GM23248 (cell line): ENCODE data around the gene SMTN. TPM values are rescaled to one million over a fixed set of nuclear protein-coding genes. Genes with fewer than 3 reads are reported as not detected.
A peak's percentile ranks its signal among the peaks of the same experiment; 100 is the strongest.

Source experiments
- DNase-seq: peaks from one replicate; pipeline ENCODE4 v3.0.0-alpha.2; 2015
- H2AFZ ChIP-seq: fragments of 200-600 bp; sonication (generic); 2 replicates; pipeline ENCODE4 v1.6.1; 2016; ENCODE audit warnings: antibody characterized with exemption
- H3F3A ChIP-seq: fragments of 200-600 bp; sonication (generic); 2 replicates; pipeline ENCODE4 v1.6.1; 2016; ENCODE audit warnings: mild to moderate bottlenecking, antibody characterized with exemption, mixed run types; ENCODE audit not compliant: insufficient read depth
- H3K27ac ChIP-seq: fragments of 200-600 bp; sonication (generic); 2 replicates; pipeline ENCODE4 v1.5.1; 2016; ENCODE audit warnings: mild to moderate bottlenecking
- H3K27me3 ChIP-seq: fragments of 200-600 bp; sonication (generic); replicated peaks from 2 replicates; pipeline ENCODE4 v1.6.1; 2016; ENCODE audit warnings: mild to moderate bottlenecking; ENCODE audit not compliant: insufficient read depth
- H3K36me3 ChIP-seq: fragments of 200-600 bp; sonication (generic); 2 replicates; pipeline ENCODE4 v1.6.1; 2016; ENCODE audit warnings: low read depth, mild to moderate bottlenecking
- H3K4me1 ChIP-seq: fragments of 200-600 bp; sonication (generic); 2 replicates; pipeline ENCODE4 v1.6.1; 2016; ENCODE audit warnings: mild to moderate bottlenecking; ENCODE audit not compliant: insufficient read depth
- H3K4me2 ChIP-seq: fragments of 200-600 bp; sonication (generic); one replicate; pipeline ENCODE4 v1.6.1; 2016; ENCODE audit warnings: mild to moderate bottlenecking; ENCODE audit not compliant: unreplicated experiment
- H3K4me3 ChIP-seq: fragments of 200-600 bp; sonication (generic); 2 replicates; pipeline ENCODE4 v1.5.1; 2016; ENCODE audit warnings: mild to moderate bottlenecking
- H3K79me2 ChIP-seq: fragments of 200-600 bp; sonication (generic); 2 replicates; pipeline ENCODE4 v1.6.1; 2016; ENCODE audit warnings: mild to moderate bottlenecking; ENCODE audit not compliant: insufficient read depth
- H3K9ac ChIP-seq: fragments of 200-600 bp; sonication (generic); 2 replicates; pipeline ENCODE4 v1.6.1; 2016; ENCODE audit warnings: mild to moderate bottlenecking
- H3K9me2 ChIP-seq: fragments of 200-600 bp; sonication (generic); 2 replicates; pipeline ENCODE4 v1.6.1; 2016; ENCODE audit warnings: mixed run types, mild to moderate bottlenecking, moderate library complexity; ENCODE audit not compliant: insufficient read depth
- H3K9me3 ChIP-seq: fragments of 200-600 bp; sonication (generic); one replicate; pipeline ENCODE4 v1.6.1; 2017; ENCODE audit warnings: low read depth
- H4K20me1 ChIP-seq: fragments of 200-600 bp; sonication (generic); 2 replicates; pipeline ENCODE4 v1.6.0; 2016; ENCODE audit not compliant: insufficient read depth
- EZH2 ChIP-seq: fragments of 200-600 bp; sonication (generic); IDR thresholded peaks from 2 replicates; pipeline ENCODE4 v1.6.1; 2018; ENCODE audit warnings: antibody characterized with exemption, mild to moderate bottlenecking; ENCODE audit not compliant: insufficient read depth, poor library complexity, severe bottlenecking
- EZH2phosphoT487 ChIP-seq: fragments of 200-600 bp; sonication (generic); IDR thresholded peaks from 2 replicates; pipeline ENCODE4 v1.6.1; 2018; ENCODE audit warnings: antibody characterized with exemption, moderate library complexity, mild to moderate bottlenecking, low read depth; ENCODE audit not compliant: insufficient read depth
- WGBS, 2 experiments: methylation state at CpG; one replicate each; pipeline ENCODE4 v1.1.6; 2015 to 2017; ENCODE audit warnings: low lambda C conversion rate in 2 of 2, low coverage in 1 of 2; ENCODE audit errors: missing lambda C conversion rate in 2 of 2; 5-methylcytosine and 5-hydroxymethylcytosine counted together
- in situ Hi-C: fragments of 300-500 bp; cut with MboI; formaldehyde crosslinking; loops from 2 replicates; pipeline ENCODE4 v1.15.0; 2020
- polyA plus RNA-seq: library from polyadenylated mRNA; unstranded; fragments of >200 nt; fragmentation: Nextera tagmentation; extraction: Ambion mirVana; gene quantifications from 2 replicates; pipeline ENCODE4 v1.2.1, GENCODE V29; 2016
- total RNA-seq: library from RNA; depleted of rRNA; stranded (reverse); fragments of >200 nt; shearing (Covaris generic); gene quantifications from 2 replicates; pipeline ENCODE4 v1.2.3, GENCODE V29; 2014

SMTN gene
- total and polyA plus RNA-seq, 2 experiments from 2014 or later, result 96.7 to 160 TPM

DNA sequence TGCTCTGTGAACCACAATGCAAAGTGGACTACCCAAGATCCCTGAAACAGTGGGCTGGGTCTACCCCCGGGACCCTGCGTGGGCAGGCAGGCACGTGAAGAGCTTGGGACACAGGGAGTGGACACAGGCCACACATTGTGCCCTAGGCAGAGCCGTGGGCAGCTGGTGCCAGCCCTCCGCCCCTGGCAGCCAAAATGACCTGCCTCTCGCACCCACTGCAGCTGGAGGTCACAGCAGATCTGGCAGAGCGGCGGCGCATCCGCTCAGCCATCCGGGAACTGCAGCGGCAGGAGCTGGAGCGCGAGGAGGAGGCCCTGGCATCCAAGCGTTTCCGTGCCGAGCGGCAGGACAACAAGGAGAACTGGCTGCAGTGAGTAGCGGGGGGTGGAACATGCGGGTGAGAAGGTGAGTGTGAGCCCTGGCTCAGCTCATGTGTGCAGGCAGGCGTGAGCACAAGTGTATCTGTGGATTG lies 6.7 kb downstream of the SMTN start:
- no peaks in the 10 kb centered on the region for H4K20me1 ChIP-seq
- H3K9me2 ChIP-seq, result no peaks in the 10 kb centered on the region
- no peak overlapping the region for H3K4me2 ChIP-seq
- in situ Hi-C loops, result loop anchor here (10.0 kb wide), 1 partner anchor 133 kb away; no protein-coding TSS in a partner anchor
- WGBS, 2 experiments, result 94 to 96% methylated on average over 19 to 21 of the region's 21 CpGs
- H3K4me3 ChIP-seq, result no peak overlapping the region
- TF ChIP-seq EZH2, result no peak
- TF ChIP-seq EZH2phosphoT487, result no peak
- no peak for DNase-seq
- peaks cover 27% of the 10 kb centered on the region for H3K4me1 ChIP-seq
- no peaks in the 10 kb centered on the region for H3K9me3 ChIP-seq
- H3K27me3 ChIP-seq, result no peaks in the 10 kb centered on the region
- H3F3A ChIP-seq, result no peaks in the 10 kb centered on the region; the same call in 1 of the 2 replicates
- peaks cover 20% of the 10 kb centered on the region; the same call in 1 of the 2 replicates for H3K36me3 ChIP-seq
- H3K27ac ChIP-seq, result no peak overlapping the region
- peaks cover 79% of the 10 kb centered on the region for H3K79me2 ChIP-seq
- H2AFZ ChIP-seq, result no peak overlapping the region
- H3K9ac ChIP-seq, result no peak overlapping the region

DNA sequence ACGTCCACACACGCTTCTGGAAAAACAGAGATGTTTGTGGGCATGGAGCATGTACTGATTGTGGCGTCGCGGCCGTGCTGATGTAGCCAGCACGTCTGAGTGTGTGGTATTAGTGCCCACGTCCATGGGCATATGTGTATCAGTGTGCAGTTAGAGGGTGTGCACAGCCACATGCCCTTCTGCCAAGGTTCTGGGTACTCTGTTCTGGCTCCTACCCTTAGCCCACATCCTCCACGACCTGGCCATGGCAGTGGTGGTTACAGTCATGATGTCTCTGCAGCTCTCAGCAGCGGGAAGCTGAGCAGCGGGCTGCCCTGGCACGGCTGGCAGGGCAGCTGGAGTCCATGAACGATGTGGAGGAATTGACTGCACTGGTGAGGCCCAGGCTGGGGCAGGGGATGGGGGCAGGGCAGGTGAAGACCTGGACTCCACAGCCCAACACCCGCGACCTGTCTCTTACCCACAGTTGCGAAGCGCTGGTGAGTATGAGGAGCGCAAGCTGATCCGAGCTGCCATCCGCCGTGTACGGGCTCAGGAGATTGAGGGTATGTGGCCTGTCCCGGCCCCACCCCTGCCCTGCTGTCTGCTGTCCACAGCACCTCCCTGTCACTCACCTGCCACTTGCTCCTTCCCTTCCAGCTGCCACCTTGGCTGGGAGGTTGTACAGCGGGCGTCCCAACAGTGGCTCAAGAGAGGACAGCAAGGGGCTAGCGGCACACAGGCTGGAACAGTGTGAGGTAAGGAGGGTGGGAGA lies 7.3 kb downstream of the SMTN start:
- Histone ChIP-seq H3K4me1 (peaks cover 21% of the 10 kb centered on the region), H3K36me3 (peaks cover 25% of the 10 kb centered on the region; the same call in 1 of the 2 replicates), H3K4me3 (no peak overlapping the region), H3K9ac (no peak overlapping the region), H4K20me1 (no peaks in the 10 kb centered on the region), H3K9me2 (no peaks in the 10 kb centered on the region), H3K79me2 (peaks cover 76% of the 10 kb centered on the region), H2AFZ (no peak overlapping the region), H3K9me3 (no peaks in the 10 kb centered on the region), H3F3A (no peaks in the 10 kb centered on the region; the same call in 1 of the 2 replicates), H3K27ac (no peak overlapping the region), H3K4me2 (no peak overlapping the region), H3K27me3 (no peaks in the 10 kb centered on the region)
- TF ChIP-seq EZH2phosphoT487 (no peak), EZH2 (no peak)
- in situ Hi-C loops, result loop anchor here (10.0 kb wide), 1 partner anchor 134 kb away; no protein-coding TSS in a partner anchor
- DNase-seq, result no peak
- WGBS, 2 experiments, result 92% methylated on average over 26 of the region's 26 CpGs

DNA sequence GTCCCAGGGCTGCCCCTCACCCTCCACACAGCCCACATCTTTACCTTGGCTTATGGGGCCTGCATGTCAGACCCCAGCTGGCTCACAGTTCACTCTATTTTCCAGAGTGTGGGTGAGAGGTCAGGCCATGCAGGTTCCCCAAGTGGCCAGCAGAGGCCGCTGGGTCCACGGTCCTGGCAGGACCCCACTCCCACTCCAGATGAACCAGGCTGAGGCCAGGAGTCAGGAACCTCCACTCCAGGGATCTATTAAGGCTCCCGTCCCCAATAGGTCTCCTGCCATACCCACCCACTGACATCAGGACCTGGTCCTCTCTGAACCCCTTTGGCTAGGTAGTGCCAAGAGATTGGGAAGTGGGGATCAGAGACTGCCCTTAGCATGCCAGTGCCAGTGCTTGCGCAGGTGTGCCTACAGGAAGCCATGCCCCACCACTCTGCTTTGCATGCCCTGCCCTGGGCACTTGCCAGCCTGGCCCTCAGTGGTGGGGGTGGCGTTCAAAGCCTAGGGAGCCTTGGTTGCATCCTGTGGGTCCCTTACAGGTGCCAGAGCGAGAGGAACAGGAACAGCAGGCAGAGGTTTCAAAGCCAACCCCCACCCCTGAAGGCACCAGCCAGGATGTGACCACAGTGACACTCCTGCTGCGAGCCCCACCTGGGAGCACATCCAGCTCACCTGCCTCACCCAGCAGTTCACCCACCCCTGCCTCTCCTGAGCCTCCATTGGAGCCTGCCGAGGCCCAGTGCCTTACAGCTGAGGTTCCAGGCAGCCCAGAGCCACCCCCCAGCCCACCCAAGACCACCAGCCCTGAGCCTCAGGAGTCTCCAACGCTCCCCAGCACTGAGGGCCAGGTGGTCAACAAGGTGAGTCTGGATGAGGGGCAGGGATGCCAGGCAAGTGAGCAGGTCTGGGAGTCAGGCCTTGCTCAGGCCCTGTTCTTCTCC lies 8.3 kb downstream of the SMTN start:
- H3K4me3 ChIP-seq, result no peak overlapping the region
- TF ChIP-seq EZH2 (no peak), EZH2phosphoT487 (no peak)
- H3K4me2 ChIP-seq, result no peak overlapping the region
- peaks cover 66% of the 10 kb centered on the region for H3K79me2 ChIP-seq
- H3K9ac ChIP-seq, result no peak overlapping the region
- no peak overlapping the region for H3K27ac ChIP-seq
- H3K9me2 ChIP-seq, result no peaks in the 10 kb centered on the region
- peaks cover 12% of the 10 kb centered on the region for H3K4me1 ChIP-seq
- H2AFZ ChIP-seq, result no peak overlapping the region
- H3K27me3 ChIP-seq, result no peaks in the 10 kb centered on the region
- H3K9me3 ChIP-seq, result no peaks in the 10 kb centered on the region
- peaks cover 25% of the 10 kb centered on the region; the same call in 1 of the 2 replicates for H3K36me3 ChIP-seq
- in situ Hi-C loops, result loop anchor here (10.0 kb wide), 1 partner anchor 135 kb away; no protein-coding TSS in a partner anchor
- DNase-seq, result peak; percentile 64
- H3F3A ChIP-seq, result no peaks in the 10 kb centered on the region; the same call in 1 of the 2 replicates
- H4K20me1 ChIP-seq, result no peaks in the 10 kb centered on the region
- 76 to 85% methylated on average over 9 of the region's 9 CpGs for WGBS, 2 experiments
